ENCODE measurements around the gene HOXD10. TPM values are rescaled to one million over a fixed set of nuclear protein-coding genes. Genes with fewer than 3 reads are reported as not detected.

The HOXD10 gene
- total RNA-seq, 1 donor = not detected

GRCh38 chr2:176107731-176108181 lies 8.8 kb upstream of the HOXD10 start:
- DNase-seq (ENCODE audit: low read depth) = no peak
- no peak for TF ChIP-seq CTCF (IDR thresholded peaks at IDR 0.05; ENCODE audit: insufficient read depth, low read length)
- H3K4me3 ChIP-seq (ENCODE audit: low read depth, low read length) = no peak overlapping the region

DNA sequence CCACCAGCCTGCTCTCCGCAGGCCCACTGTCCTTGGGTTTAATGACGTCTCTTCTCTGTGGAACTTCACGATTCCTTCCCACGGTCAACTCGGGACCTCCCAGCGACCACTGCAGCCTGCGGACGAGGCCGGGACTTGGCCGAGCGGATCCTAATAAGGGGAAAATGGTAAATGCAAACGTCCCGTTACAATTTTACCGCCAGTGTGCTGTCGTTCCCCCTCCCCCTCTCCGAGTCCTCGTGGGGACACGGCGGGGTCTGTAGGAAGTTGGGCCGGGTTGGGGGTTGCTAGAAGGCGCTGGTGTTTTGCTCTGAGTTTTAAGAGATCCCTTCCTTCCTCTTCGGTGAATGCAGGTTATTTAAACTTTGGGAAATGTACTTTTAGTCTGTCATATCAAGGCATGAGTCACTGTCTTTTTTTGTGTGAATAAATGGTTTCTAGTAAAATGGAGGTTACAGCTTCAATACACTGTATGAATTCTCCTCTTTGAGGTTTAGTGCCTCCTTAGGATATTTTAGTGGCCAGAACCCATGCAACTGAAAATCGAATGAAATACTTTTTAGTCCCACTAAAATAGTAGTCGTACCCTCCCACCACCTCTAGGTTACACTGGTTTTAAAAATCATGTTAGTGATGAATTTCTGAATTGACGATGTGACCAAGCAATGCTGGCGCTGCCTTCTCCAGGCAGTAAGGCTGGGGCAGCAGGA lies 7.2 kb upstream of the HOXD10 start:
- H3K4me3 ChIP-seq (ENCODE audit: low read depth, low read length) = no peak overlapping the region
- no peak for DNase-seq (ENCODE audit: low read depth)
- no peak for TF ChIP-seq CTCF (IDR thresholded peaks at IDR 0.05; ENCODE audit: insufficient read depth, low read length)

DNA sequence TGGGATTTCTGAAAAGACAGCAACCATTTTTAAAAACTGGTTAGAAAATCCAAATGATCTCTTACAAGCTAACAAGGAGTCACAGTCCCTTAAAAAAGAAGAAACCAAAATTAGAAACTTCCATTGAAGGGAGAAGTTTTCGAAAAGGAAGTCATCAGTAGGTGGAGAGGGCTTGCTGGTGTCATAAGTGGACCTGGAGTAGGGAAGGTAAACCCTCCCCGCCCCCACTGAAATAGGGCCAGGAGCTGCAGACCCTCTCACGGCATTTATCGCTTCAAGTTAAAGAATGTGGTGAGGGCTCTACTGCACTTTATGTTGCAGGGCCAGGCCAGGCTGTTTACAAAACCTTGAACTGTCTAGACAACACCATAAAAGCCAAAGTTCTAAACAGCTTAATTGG lies 6.6 kb upstream of the HOXD10 start:
- TF ChIP-seq CTCF (IDR thresholded peaks at IDR 0.05; ENCODE audit: insufficient read depth, low read length) = no peak
- no peak for DNase-seq (ENCODE audit: low read depth)
- no peak overlapping the region for H3K4me3 ChIP-seq (ENCODE audit: low read depth, low read length)

DNA sequence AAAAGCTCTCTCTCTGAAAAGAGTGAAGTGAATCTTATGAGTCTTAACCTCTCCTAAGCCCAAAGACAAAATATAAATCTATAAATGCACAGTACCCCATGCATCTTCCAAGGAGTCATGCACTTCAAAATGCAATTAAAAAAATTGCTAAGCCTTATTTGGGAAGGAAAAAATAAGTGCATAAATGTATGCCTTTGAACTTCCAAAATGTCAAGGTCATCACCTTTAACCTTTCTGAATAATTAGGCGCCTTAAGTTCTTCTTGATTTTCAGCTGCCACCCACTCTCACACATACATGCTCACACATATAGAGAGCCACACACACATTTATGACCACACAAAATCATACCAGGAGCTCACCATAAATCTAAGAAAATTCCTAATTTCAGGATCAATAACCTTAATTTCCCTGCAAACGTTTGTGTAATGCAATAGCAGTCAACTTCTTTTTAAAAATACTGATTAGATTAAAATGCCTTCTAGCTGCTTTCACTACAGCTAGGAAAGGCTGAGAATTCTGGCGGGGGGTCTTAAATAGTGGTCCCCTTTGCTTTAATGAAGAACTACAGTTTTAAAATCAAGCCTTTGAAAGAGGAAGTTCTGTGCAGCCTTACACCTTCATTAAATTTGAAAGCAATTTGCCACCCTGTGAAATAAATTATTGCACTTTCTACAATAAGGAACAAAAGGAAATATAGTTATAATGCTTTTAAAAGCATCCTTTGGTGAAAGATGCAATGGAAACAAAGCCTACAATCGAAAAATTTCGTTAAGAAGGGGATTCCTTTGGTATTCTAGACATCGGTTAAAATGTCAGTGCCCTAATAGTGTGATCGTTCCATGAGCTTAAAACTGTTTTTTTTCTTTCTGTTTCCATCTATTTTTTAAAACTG lies 5.9 kb upstream of the HOXD10 start:
- no peak for TF ChIP-seq CTCF (IDR thresholded peaks at IDR 0.05; ENCODE audit: insufficient read depth, low read length)
- H3K4me3 ChIP-seq (ENCODE audit: low read depth, low read length) = no peak overlapping the region
- no peak for DNase-seq (ENCODE audit: low read depth)

DNA sequence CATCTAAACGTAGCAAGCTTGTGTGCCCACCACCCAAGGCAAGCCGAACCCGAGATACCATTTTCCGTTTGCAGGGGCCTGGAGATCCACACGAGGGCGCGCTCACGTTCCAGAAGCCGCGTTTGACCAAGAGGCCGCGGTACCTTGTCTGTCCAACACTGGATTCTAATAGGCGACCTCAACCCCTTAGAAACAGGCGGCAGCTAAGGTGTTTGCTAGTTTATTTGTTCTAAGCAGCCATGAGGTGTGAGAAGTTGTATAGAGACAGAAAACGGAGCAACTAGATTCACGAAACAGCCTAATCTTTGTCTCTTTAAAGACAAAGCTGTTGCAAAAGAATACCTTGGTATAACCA lies 5.3 kb upstream of the HOXD10 start:
- DNase-seq (ENCODE audit: low read depth) = peak; percentile 27
- H3K4me3 ChIP-seq (ENCODE audit: low read depth, low read length) = no peak overlapping the region
- TF ChIP-seq CTCF (IDR thresholded peaks at IDR 0.05; ENCODE audit: insufficient read depth, low read length) = peak; percentile 60

DNA sequence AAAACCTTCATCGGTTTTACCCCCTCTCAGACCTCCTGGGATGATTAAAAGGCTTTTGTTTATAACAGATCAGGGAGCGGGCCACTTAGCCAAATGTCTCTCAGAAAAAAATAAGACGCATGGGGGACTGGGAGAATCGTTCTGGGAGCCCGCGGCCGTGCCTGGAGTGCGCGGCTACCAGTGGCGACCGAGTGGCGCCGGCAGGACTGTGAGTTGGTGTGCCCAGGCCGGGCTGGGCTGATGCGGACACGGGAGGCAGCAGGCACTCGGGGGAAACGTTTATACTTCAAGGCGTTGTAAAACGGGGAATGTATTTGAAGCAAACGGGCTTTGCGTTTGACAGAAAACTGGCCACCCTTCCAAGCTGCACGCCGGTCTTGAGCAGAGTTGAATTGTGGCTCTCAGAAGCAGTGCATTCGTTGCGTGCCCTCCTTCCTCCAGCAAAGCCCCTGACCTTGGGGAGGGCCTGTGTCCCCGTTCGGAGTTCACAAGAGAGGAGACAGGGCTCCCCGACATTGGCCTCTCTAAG lies 4.7 kb upstream of the HOXD10 start:
- no peak overlapping the region for H3K4me3 ChIP-seq (ENCODE audit: low read depth, low read length)
- TF ChIP-seq CTCF (IDR thresholded peaks at IDR 0.05; ENCODE audit: insufficient read depth, low read length) = no peak
- DNase-seq (ENCODE audit: low read depth) = no peak
